DOHH2 (cell line): ENCODE measurements around the gene FTCD.

Source experiments
- EZH2phosphoT487 ChIP-seq: fragments of 200-600 bp; sonication (generic); IDR thresholded peaks from 2 replicates; pipeline ENCODE4 v1.6.1; 2017; ENCODE audit warnings: borderline replicate concordance, mild to moderate bottlenecking, antibody characterized with exemption, low read length, moderate library complexity, mixed read lengths
- TF ChIP-seq, protein P1 (sequence below): fragments of 200-600 bp; sonication (generic); IDR thresholded peaks from one replicate; pipeline ENCODE4 v1.5.1; 2014; ENCODE audit warnings: antibody characterized with exemption, mild to moderate bottlenecking, low read depth, low read length; ENCODE audit not compliant: poor library complexity, severe bottlenecking

DNA sequence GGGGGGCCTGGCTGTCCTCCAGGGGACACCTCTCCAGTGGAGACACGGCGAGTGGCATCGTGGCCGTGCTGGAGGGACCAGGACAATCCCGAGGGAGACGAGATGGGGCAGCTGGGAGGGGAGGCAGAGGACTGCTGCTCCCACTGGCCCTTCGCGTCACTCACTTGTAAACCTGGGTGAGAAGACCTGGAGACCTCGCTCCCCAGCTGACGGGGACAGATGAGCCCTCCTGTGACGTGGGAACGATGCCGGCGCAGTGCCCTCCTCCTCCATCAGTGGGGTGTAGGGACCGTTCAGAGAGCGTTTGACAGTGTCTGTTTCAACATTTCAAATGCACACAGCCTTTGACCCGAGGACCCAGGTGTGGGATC lies 24.3 kb upstream of the FTCD start:
- TF ChIP-seq, protein P1, sequence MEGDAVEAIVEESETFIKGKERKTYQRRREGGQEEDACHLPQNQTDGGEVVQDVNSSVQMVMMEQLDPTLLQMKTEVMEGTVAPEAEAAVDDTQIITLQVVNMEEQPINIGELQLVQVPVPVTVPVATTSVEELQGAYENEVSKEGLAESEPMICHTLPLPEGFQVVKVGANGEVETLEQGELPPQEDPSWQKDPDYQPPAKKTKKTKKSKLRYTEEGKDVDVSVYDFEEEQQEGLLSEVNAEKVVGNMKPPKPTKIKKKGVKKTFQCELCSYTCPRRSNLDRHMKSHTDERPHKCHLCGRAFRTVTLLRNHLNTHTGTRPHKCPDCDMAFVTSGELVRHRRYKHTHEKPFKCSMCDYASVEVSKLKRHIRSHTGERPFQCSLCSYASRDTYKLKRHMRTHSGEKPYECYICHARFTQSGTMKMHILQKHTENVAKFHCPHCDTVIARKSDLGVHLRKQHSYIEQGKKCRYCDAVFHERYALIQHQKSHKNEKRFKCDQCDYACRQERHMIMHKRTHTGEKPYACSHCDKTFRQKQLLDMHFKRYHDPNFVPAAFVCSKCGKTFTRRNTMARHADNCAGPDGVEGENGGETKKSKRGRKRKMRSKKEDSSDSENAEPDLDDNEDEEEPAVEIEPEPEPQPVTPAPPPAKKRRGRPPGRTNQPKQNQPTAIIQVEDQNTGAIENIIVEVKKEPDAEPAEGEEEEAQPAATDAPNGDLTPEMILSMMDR, result no peak
- no peak for TF ChIP-seq EZH2phosphoT487
